Chondrocyte (in vitro differentiated cells): ENCODE measurements around the gene OSER1. TPM values are rescaled to one million over a fixed set of nuclear protein-coding genes. Genes with fewer than 3 reads are reported as not detected.

ENCODE experiments used
- DNase-seq: peaks from one replicate; pipeline ENCODE4 v3.0.0; 2021; ENCODE audit warnings: mixed read lengths, low spot score
- H3K27ac Mint-ChIP-seq: one replicate; pipeline ENCODE4 v1.8.0; 2021; ENCODE audit warnings: mild to moderate bottlenecking, moderate library complexity, mixed read lengths; ENCODE audit not compliant: unreplicated experiment
- H3K27me3 Mint-ChIP-seq: 2 replicates; pipeline ENCODE4 v1.8.0; 2021; ENCODE audit warnings: low read depth, mixed read lengths
- H3K36me3 Mint-ChIP-seq: 2 replicates; pipeline ENCODE4 v1.8.0; 2021; ENCODE audit warnings: low read depth, mixed read lengths
- H3K4me1 Mint-ChIP-seq: 2 replicates; pipeline ENCODE4 v1.8.0; 2021; ENCODE audit warnings: low read depth, mild to moderate bottlenecking, mixed read lengths
- H3K4me3 Mint-ChIP-seq: one replicate; pipeline ENCODE4 v1.8.0; 2021; ENCODE audit warnings: mild to moderate bottlenecking, moderate library complexity, mixed read lengths; ENCODE audit not compliant: unreplicated experiment
- H3K9me3 Mint-ChIP-seq: 2 replicates; pipeline ENCODE4 v1.8.0; 2021; ENCODE audit warnings: low read depth, mixed read lengths
- CTCF ChIP-seq: fragments of 200-600 bp; sonication (generic); IDR thresholded peaks from 2 replicates; pipeline ENCODE4 v1.5.0; 2021; ENCODE audit warnings: antibody characterized with exemption, mild to moderate bottlenecking, moderate library complexity
- total RNA-seq: library from RNA; stranded (reverse); gene quantifications from 3 replicates; pipeline ENCODE4 v1.2.1, GENCODE V29; 2021

The OSER1 gene
- total RNA-seq, 1 donor from 2014 or later: 30.3 TPM

GRCh38 chr20:44209686-44210405 lies 725 bp downstream of the OSER1 start:
- Mint-ChIP-seq H3K4me1 (peaks cover 58% of the 10 kb centered on the region), H3K4me3 (peak overlapping the region; percentile 100), H3K36me3 (peaks cover 6% of the 10 kb centered on the region), H3K27me3 (no peaks in the 10 kb centered on the region), H3K9me3 (no peaks in the 10 kb centered on the region), H3K27ac (peak overlapping the region; percentile 100)
- no peak for DNase-seq
- TF ChIP-seq CTCF: no peak

- no peak for DNase-seq
- no peaks in the 10 kb centered on the region for H3K27me3 Mint-ChIP-seq
- H3K4me1 Mint-ChIP-seq: peaks cover 69% of the 10 kb centered on the region
- peak; percentile 65 for TF ChIP-seq CTCF
- H3K27ac Mint-ChIP-seq: peak overlapping the region; percentile 100
- peak overlapping the region; percentile 100 for H3K4me3 Mint-ChIP-seq
- peaks cover 8% of the 10 kb centered on the region for H3K36me3 Mint-ChIP-seq
- H3K9me3 Mint-ChIP-seq: no peaks in the 10 kb centered on the region
These were observed 1.8 kb downstream of the OSER1 start for GRCh38 chr20:44208770-44209169.

- H3K27ac Mint-ChIP-seq: peak overlapping the region; percentile 100
- peaks cover 75% of the 10 kb centered on the region for H3K4me1 Mint-ChIP-seq
- no peaks in the 10 kb centered on the region for H3K9me3 Mint-ChIP-seq
- peak overlapping the region; percentile 100 for H3K4me3 Mint-ChIP-seq
- H3K27me3 Mint-ChIP-seq: no peaks in the 10 kb centered on the region
- DNase-seq: no peak
- TF ChIP-seq CTCF: no peak
- H3K36me3 Mint-ChIP-seq: peaks cover 8% of the 10 kb centered on the region
These were observed 2.4 kb downstream of the OSER1 start for GRCh38 chr20:44208165-44208564.

- H3K27me3 Mint-ChIP-seq: no peaks in the 10 kb centered on the region
- peaks cover 13% of the 10 kb centered on the region for H3K36me3 Mint-ChIP-seq
- H3K4me1 Mint-ChIP-seq: peaks cover 83% of the 10 kb centered on the region
- DNase-seq: no peak
- peak overlapping the region; percentile 49 for H3K4me3 Mint-ChIP-seq
- peak overlapping the region; percentile 90 for H3K27ac Mint-ChIP-seq
- TF ChIP-seq CTCF: no peak
- H3K9me3 Mint-ChIP-seq: no peaks in the 10 kb centered on the region
These were observed 3.3 kb downstream of the OSER1 start for GRCh38 chr20:44207126-44207723.

- no peaks in the 10 kb centered on the region for H3K9me3 Mint-ChIP-seq
- no peak for TF ChIP-seq CTCF
- H3K4me3 Mint-ChIP-seq: no peak overlapping the region
- no peak for DNase-seq
- peaks cover 79% of the 10 kb centered on the region for H3K4me1 Mint-ChIP-seq
- H3K27ac Mint-ChIP-seq: no peak overlapping the region
- peaks cover 20% of the 10 kb centered on the region for H3K36me3 Mint-ChIP-seq
- H3K27me3 Mint-ChIP-seq: no peaks in the 10 kb centered on the region
These were observed 4.4 kb downstream of the OSER1 start for GRCh38 chr20:44206132-44206531.
